Measurements from ENCODE around the gene NDUFB7. TPM values are rescaled to one million over a fixed set of nuclear protein-coding genes. Genes with fewer than 3 reads are reported as not detected.

Gene NDUFB7
- total and polyA plus RNA-seq, 4 donors = 118 to 452 (median 279) TPM

- Histone ChIP-seq H3K9me3 (ENCODE audit: control insufficient read depth, low read length) (no peaks in the 10 kb centered on the region), H3K4me1 (ENCODE audit: control insufficient read depth in 1 of 2, insufficient read depth in 2 of 2, low read length in 2 of 2) (no peaks in the 10 kb centered on the region), H3K27me3 (ENCODE audit: control insufficient read depth in 1 of 2, insufficient read depth in 2 of 2, low read length in 1 of 2) (no peaks in the 10 kb centered on the region), H3K4me3 (ENCODE audit: low read length in 2 of 2) (no peak overlapping the region), H3K36me3 (ENCODE audit: control insufficient read depth in 1 of 2, insufficient read depth in 2 of 2, low read length in 1 of 2) (no peaks in the 10 kb centered on the region), H3K27ac (ENCODE audit: low read depth in 1 of 2, low read length in 2 of 2) (peak overlapping the region in 1 of 2 donors; percentile 20)
- intact Hi-C loops (cut with DNase I) = no loop called here
- ATAC-seq (ENCODE audit: low FRiP score) (no peak), DNase-seq (no peak)
- WGBS, 2 donors = 76 to 85% methylated on average over 6 of the region's 6 CpGs
Measured at GRCh38 chr19:14560776-14561108, 11.1 kb downstream of the NDUFB7 start.

GRCh38 chr19:14559916-14560775 lies 11.7 kb downstream of the NDUFB7 start:
- Histone ChIP-seq H3K4me1 (ENCODE audit: control insufficient read depth in 1 of 2, insufficient read depth in 2 of 2, low read length in 2 of 2) (no peaks in the 10 kb centered on the region), H3K4me3 (ENCODE audit: low read length in 2 of 2) (no peak overlapping the region), H3K9me3 (ENCODE audit: control insufficient read depth, low read length) (no peaks in the 10 kb centered on the region), H3K27ac (ENCODE audit: low read depth in 1 of 2, low read length in 2 of 2) (peak overlapping the region in 1 of 2 donors; percentile 20), H3K27me3 (ENCODE audit: control insufficient read depth in 1 of 2, insufficient read depth in 2 of 2, low read length in 1 of 2) (no peaks in the 10 kb centered on the region), H3K36me3 (ENCODE audit: control insufficient read depth in 1 of 2, insufficient read depth in 2 of 2, low read length in 1 of 2) (no peaks in the 10 kb centered on the region)
- intact Hi-C loops (cut with DNase I) = no loop called here
- DNase-seq (no peak), ATAC-seq (ENCODE audit: low FRiP score) (no peak)
- WGBS, 2 donors = 39 to 53% methylated on average over 21 to 28 of the region's 28 CpGs

- Histone ChIP-seq H3K4me3 (ENCODE audit: low read length in 2 of 2) (no peak overlapping the region), H3K27me3 (ENCODE audit: control insufficient read depth in 1 of 2, insufficient read depth in 2 of 2, low read length in 1 of 2) (no peaks in the 10 kb centered on the region), H3K27ac (ENCODE audit: low read depth in 1 of 2, low read length in 2 of 2) (no peak overlapping the region), H3K36me3 (ENCODE audit: control insufficient read depth in 1 of 2, insufficient read depth in 2 of 2, low read length in 1 of 2) (no peaks in the 10 kb centered on the region), H3K4me1 (ENCODE audit: control insufficient read depth in 1 of 2, insufficient read depth in 2 of 2, low read length in 2 of 2) (no peaks in the 10 kb centered on the region), H3K9me3 (ENCODE audit: control insufficient read depth, low read length) (no peaks in the 10 kb centered on the region)
- WGBS, 2 donors = 71 to 77% methylated on average over 23 of the region's 23 CpGs
- ATAC-seq (ENCODE audit: low FRiP score) (no peak), DNase-seq (no peak)
- intact Hi-C loops (cut with DNase I) = no loop called here
Measured at GRCh38 chr19:14558370-14559066, 13.3 kb downstream of the NDUFB7 start.

- peak; percentile 86 for ATAC-seq (ENCODE audit: low FRiP score)
- Histone ChIP-seq H3K27me3 (ENCODE audit: control insufficient read depth in 1 of 2, insufficient read depth in 2 of 2, low read length in 1 of 2) (no peaks in the 10 kb centered on the region), H3K9me3 (ENCODE audit: control insufficient read depth, low read length) (no peaks in the 10 kb centered on the region), H3K4me1 (ENCODE audit: control insufficient read depth in 1 of 2, insufficient read depth in 2 of 2, low read length in 2 of 2) (no peaks in the 10 kb centered on the region), H3K36me3 (ENCODE audit: control insufficient read depth in 1 of 2, insufficient read depth in 2 of 2, low read length in 1 of 2) (no peaks in the 10 kb centered on the region), H3K27ac (ENCODE audit: low read depth in 1 of 2, low read length in 2 of 2) (no peak overlapping the region), H3K4me3 (ENCODE audit: low read length in 2 of 2) (no peak overlapping the region)
- intact Hi-C loops (cut with DNase I) = no loop called here
- WGBS, 2 donors = 9 to 11% methylated on average over 18 of the region's 18 CpGs
- peak; percentile 88 to 93 for DNase-seq
Measured at GRCh38 chr19:14556662-14557188, 15.1 kb downstream of the NDUFB7 start.

- ATAC-seq (ENCODE audit: low FRiP score) (no peak), DNase-seq (no peak)
- H3K27ac ChIP-seq (ENCODE audit: low read depth in 1 of 2, low read length in 2 of 2) = no peak overlapping the region
- H3K4me1 ChIP-seq (ENCODE audit: control insufficient read depth in 1 of 2, insufficient read depth in 2 of 2, low read length in 2 of 2) = no peaks in the 10 kb centered on the region
- no peaks in the 10 kb centered on the region for H3K36me3 ChIP-seq (ENCODE audit: control insufficient read depth in 1 of 2, insufficient read depth in 2 of 2, low read length in 1 of 2)
- H3K9me3 ChIP-seq (ENCODE audit: control insufficient read depth, low read length) = no peaks in the 10 kb centered on the region
- no peak overlapping the region for H3K4me3 ChIP-seq (ENCODE audit: low read length in 2 of 2)
- H3K27me3 ChIP-seq (ENCODE audit: control insufficient read depth in 1 of 2, insufficient read depth in 2 of 2, low read length in 1 of 2) = no peaks in the 10 kb centered on the region
- intact Hi-C loops (cut with DNase I) = no loop called here
- WGBS, 2 donors = 58 to 60% methylated on average over 12 of the region's 12 CpGs
Measured at GRCh38 chr19:14555918-14556661, 15.8 kb downstream of the NDUFB7 start.

GRCh38 chr19:14554382-14554812 lies 17.5 kb downstream of the NDUFB7 start:
- Histone ChIP-seq H3K27me3 (ENCODE audit: control insufficient read depth in 1 of 2, insufficient read depth in 2 of 2, low read length in 1 of 2) (no peaks in the 10 kb centered on the region), H3K27ac (ENCODE audit: low read depth in 1 of 2, low read length in 2 of 2) (no peak overlapping the region), H3K36me3 (ENCODE audit: control insufficient read depth in 1 of 2, insufficient read depth in 2 of 2, low read length in 1 of 2) (no peaks in the 10 kb centered on the region), H3K9me3 (ENCODE audit: control insufficient read depth, low read length) (no peaks in the 10 kb centered on the region), H3K4me3 (ENCODE audit: low read length in 2 of 2) (no peak overlapping the region), H3K4me1 (ENCODE audit: control insufficient read depth in 1 of 2, insufficient read depth in 2 of 2, low read length in 2 of 2) (no peaks in the 10 kb centered on the region)
- DNase-seq = no peak
- WGBS, 2 donors = 70 to 77% methylated on average over 6 of the region's 6 CpGs
- intact Hi-C loops (cut with DNase I) = no loop called here
- ATAC-seq (ENCODE audit: low FRiP score) = no peak

- Histone ChIP-seq H3K27ac (ENCODE audit: low read depth in 1 of 2, low read length in 2 of 2) (no peak overlapping the region), H3K36me3 (ENCODE audit: control insufficient read depth in 1 of 2, insufficient read depth in 2 of 2, low read length in 1 of 2) (no peaks in the 10 kb centered on the region), H3K4me1 (ENCODE audit: control insufficient read depth in 1 of 2, insufficient read depth in 2 of 2, low read length in 2 of 2) (no peaks in the 10 kb centered on the region), H3K27me3 (ENCODE audit: control insufficient read depth in 1 of 2, insufficient read depth in 2 of 2, low read length in 1 of 2) (no peaks in the 10 kb centered on the region), H3K4me3 (ENCODE audit: low read length in 2 of 2) (no peak overlapping the region), H3K9me3 (ENCODE audit: control insufficient read depth, low read length) (no peaks in the 10 kb centered on the region)
- intact Hi-C loops (cut with DNase I) = no loop called here
- DNase-seq (no peak), ATAC-seq (ENCODE audit: low FRiP score) (no peak)
- WGBS, 2 donors = 75 to 82% methylated on average over 9 of the region's 9 CpGs
Measured at GRCh38 chr19:14553939-14554243, 18.0 kb downstream of the NDUFB7 start.

GRCh38 chr19:14553042-14553938 lies 18.6 kb downstream of the NDUFB7 start:
- H3K27me3 ChIP-seq (ENCODE audit: control insufficient read depth in 1 of 2, insufficient read depth in 2 of 2, low read length in 1 of 2) = no peaks in the 10 kb centered on the region
- no peak for ATAC-seq (ENCODE audit: low FRiP score)
- H3K36me3 ChIP-seq (ENCODE audit: control insufficient read depth in 1 of 2, insufficient read depth in 2 of 2, low read length in 1 of 2) = no peaks in the 10 kb centered on the region
- no peak overlapping the region for H3K4me3 ChIP-seq (ENCODE audit: low read length in 2 of 2)
- H3K27ac ChIP-seq (ENCODE audit: low read depth in 1 of 2, low read length in 2 of 2) = no peak overlapping the region
- no peak for DNase-seq
- H3K4me1 ChIP-seq (ENCODE audit: control insufficient read depth in 1 of 2, insufficient read depth in 2 of 2, low read length in 2 of 2) = no peaks in the 10 kb centered on the region
- 91 to 93% methylated on average over 32 to 35 of the region's 35 CpGs for whole genome bisulfite sequencing, 2 donors
- no peaks in the 10 kb centered on the region for H3K9me3 ChIP-seq (ENCODE audit: control insufficient read depth, low read length)
- intact Hi-C loops (cut with DNase I) = no loop called here

Data from aorta (tissue), 5 donors.